Panc1 (cell line): ENCODE results near the gene NUP62CL. TPM values are rescaled to one million over a fixed set of nuclear protein-coding genes. Genes with fewer than 3 reads are reported as not detected.
"Not testable (repeated sequence)": the region's sequence is repeated elsewhere in the genome, so short reads cannot be mapped to it uniquely, and the experiment has no call there.

Source experiments
- ATAC-seq: fragments of 200-7000 bp; cut with Tn5 transposase; 2 replicates; pipeline ENCODE4 v1.9.1; 2020; ENCODE audit warnings: mild to moderate bottlenecking, moderate library complexity
- BruUV-seq: library from RNA; stranded (reverse); fragments of 400-500 nt; replicated peaks from 2 replicates; lab custom pipeline; 2021; lab: Mats Ljungman, UMichigan
- CTCF ChIA-PET: fragments of 300-600 bp; sonication (Branson Sonifier 250); formaldehyde crosslinking; loops from one replicate; lab custom pipeline; 2022; ENCODE audit warnings: antibody characterized with exemption; lab: Charles Lee
- POLR2A ChIA-PET: fragments of 300-600 bp; sonication (Branson Sonifier 250); formaldehyde crosslinking; loops from one replicate; lab custom pipeline; 2022; ENCODE audit warnings: antibody characterized with exemption; lab: Charles Lee
- DNase-seq: peaks from one replicate; pipeline ENCODE4 v3.0.0-alpha.2; 2010; ENCODE audit warnings: low read depth, low spot score
- H3K27ac ChIP-seq: 2 replicates; pipeline ENCODE4 v1.5.1; 2011; ENCODE audit warnings: mild to moderate bottlenecking, low read length, inconsistent platforms
- H3K27me3 ChIP-seq: fragments of 200-500 bp; sonication (Bioruptor generic); 2 replicates; pipeline ENCODE4 v1.6.0; 2014; ENCODE audit warnings: low read length, inconsistent platforms; ENCODE audit not compliant: control insufficient read depth, insufficient read depth
- H3K36me3 ChIP-seq: fragments of 200-500 bp; sonication (Bioruptor generic); 2 replicates; pipeline ENCODE4 v1.5.1; 2014; ENCODE audit warnings: inconsistent platforms, mild to moderate bottlenecking, low read length, moderate library complexity; ENCODE audit not compliant: control insufficient read depth, insufficient read depth
- H3K4me1 ChIP-seq: 2 replicates; pipeline ENCODE4 v1.5.1; 2011; ENCODE audit warnings: inconsistent platforms, mild to moderate bottlenecking, low read length, moderate library complexity; ENCODE audit not compliant: control insufficient read depth, insufficient read depth
- H3K4me3 ChIP-seq, 2 experiments: 2 replicates each; pipeline ENCODE4 v1.5.1; 2011 to 2012; ENCODE audit warnings: low read depth in 2 of 2, low read length in 2 of 2, mild to moderate bottlenecking in 2 of 2, inconsistent platforms in 1 of 2, moderate library complexity in 1 of 2
- H3K9me3 ChIP-seq: fragments of 200-500 bp; sonication (Bioruptor generic); 2 replicates; pipeline ENCODE4 v1.5.1; 2014; ENCODE audit warnings: low read depth, mild to moderate bottlenecking, inconsistent platforms, low read length, moderate library complexity; ENCODE audit not compliant: control insufficient read depth, insufficient read depth
- CTCF ChIP-seq: fragments of 450-650 bp; IDR thresholded peaks from 2 replicates; pipeline ENCODE4 v1.5.1; 2017; ENCODE audit warnings: mild to moderate bottlenecking
- POLR2AphosphoS5 ChIP-seq: IDR thresholded peaks from 2 replicates; pipeline ENCODE4 v1.6.1; 2012; ENCODE audit warnings: mild to moderate bottlenecking, low read depth, low read length, moderate library complexity
- REST ChIP-seq, 2 experiments: IDR thresholded peaks; 2 replicates each; pipeline ENCODE4 v1.6.1; 2011 to 2012; ENCODE audit warnings: low read depth in 2 of 2, control low read depth in 1 of 2, low read length in 1 of 2, mild to moderate bottlenecking in 1 of 2, moderate library complexity in 1 of 2; ENCODE audit not compliant: insufficient read depth in 1 of 2
- SIN3A ChIP-seq: IDR thresholded peaks from 2 replicates; pipeline ENCODE4 v1.6.1; 2012; ENCODE audit warnings: low read depth, mild to moderate bottlenecking, low read length, moderate library complexity, borderline replicate concordance; ENCODE audit not compliant: insufficient read depth
- TCF7L2 ChIP-seq: IDR thresholded peaks from 2 replicates; pipeline ENCODE4 v1.6.1; 2011; ENCODE audit warnings: mild to moderate bottlenecking, low read depth, low read length, inconsistent platforms
- in situ Hi-C: cut with HindIII; loops from 2 replicates; pipeline ENCODE4 v1.10.0; 2016; ENCODE audit warnings: low sequenced_read_pairs, low pct_unique_long_range_greater_than_20kb
- intact Hi-C: fragments of 100-400 bp; cut with micrococcal nuclease; formaldehyde crosslinking; loops from one replicate; pipeline ENCODE4 v1.10.0; 2022; ENCODE audit not compliant: unreplicated experiment
- total RNA-seq: library from RNA; stranded (reverse); gene quantifications from one replicate; pipeline ENCODE4 v1.2.1, GENCODE V29; 2021; ENCODE audit not compliant: unreplicated experiment

The NUP62CL gene
- total RNA-seq, 1 experiment from 2014 or later = 1.1 TPM

GRCh38 chrX:107204068-107204605 is 2.1 kb downstream of the NUP62CL start:
- TF ChIP-seq POLR2AphosphoS5 (no peak), TCF7L2 (no peak), REST (IDR thresholded peaks at IDR 0.05; ENCODE audit: insufficient read depth in 1 of 2, low read depth in 2 of 2, low read length in 1 of 2) (no peak)
- POLR2A ChIA-PET = no interaction called here
- H3K4me1 ChIP-seq = no peaks in the 10 kb centered on the region
- H3K4me3 ChIP-seq = peak overlapping the region in 1 of 2 experiments; percentile 1; a peak in 1 of 4 replicates
- ATAC-seq (no peak), DNase-seq (no peak)
- in situ Hi-C loops = no loop called here
- BruUV-seq = no TSS peak
- intact Hi-C loops = no loop called here
- no peak overlapping the region for H3K27ac ChIP-seq
- H3K27me3 ChIP-seq = no peaks in the 10 kb centered on the region
- H3K9me3 ChIP-seq = no peaks in the 10 kb centered on the region
- no peaks in the 10 kb centered on the region for H3K36me3 ChIP-seq
- CTCF ChIA-PET = no interaction called here

GRCh38 chrX:107199491-107199890 is 6.7 kb downstream of the NUP62CL start:
- DNase-seq (no peak), ATAC-seq (no peak)
- intact Hi-C loops = no loop called here
- ChIA-PET POLR2A (no interaction called here), CTCF (no interaction called here)
- in situ Hi-C loops = no loop called here
- H3K9me3 ChIP-seq = no peaks in the 10 kb centered on the region
- no peaks in the 10 kb centered on the region for H3K36me3 ChIP-seq
- no peak overlapping the region for H3K4me3 ChIP-seq
- BruUV-seq = no TSS peak
- H3K4me1 ChIP-seq = no peaks in the 10 kb centered on the region
- H3K27ac ChIP-seq = no peak overlapping the region
- no peaks in the 10 kb centered on the region for H3K27me3 ChIP-seq
- TF ChIP-seq CTCF (no peak), SIN3A (no peak), REST (IDR thresholded peaks at IDR 0.05; ENCODE audit: insufficient read depth in 1 of 2, low read depth in 2 of 2, low read length in 1 of 2) (no peak), POLR2AphosphoS5 (no peak), TCF7L2 (no peak)

GRCh38 chrX:107198074-107198473 is 8.2 kb downstream of the NUP62CL start:
- H3K27me3 ChIP-seq, H3K36me3 ChIP-seq, in situ Hi-C loops, DNase-seq, H3K27ac ChIP-seq, H3K4me3 ChIP-seq, CTCF ChIA-PET, BruUV-seq, POLR2A ChIA-PET, intact Hi-C loops, ATAC-seq, H3K4me1 ChIP-seq, H3K9me3 ChIP-seq: not testable (repeated sequence)
